Hepatocyte (in vitro differentiated cells): ENCODE results near the gene CCBE1.

Source experiments
- EZH2phosphoT487 ChIP-seq: fragments of 200-600 bp; sonication (generic); IDR thresholded peaks from one replicate; pipeline ENCODE4 v1.6.1; 2018; ENCODE audit warnings: antibody characterized with exemption, mild to moderate bottlenecking, low read depth, moderate library complexity; ENCODE audit not compliant: unreplicated experiment, severe bottlenecking
- TF ChIP-seq, protein P1 (sequence below): fragments of 200-600 bp; sonication (generic); IDR thresholded peaks from 2 replicates; pipeline ENCODE4 v1.5.1; 2016; ENCODE audit warnings: antibody characterized with exemption, mild to moderate bottlenecking; ENCODE audit not compliant: poor library complexity

DNA sequence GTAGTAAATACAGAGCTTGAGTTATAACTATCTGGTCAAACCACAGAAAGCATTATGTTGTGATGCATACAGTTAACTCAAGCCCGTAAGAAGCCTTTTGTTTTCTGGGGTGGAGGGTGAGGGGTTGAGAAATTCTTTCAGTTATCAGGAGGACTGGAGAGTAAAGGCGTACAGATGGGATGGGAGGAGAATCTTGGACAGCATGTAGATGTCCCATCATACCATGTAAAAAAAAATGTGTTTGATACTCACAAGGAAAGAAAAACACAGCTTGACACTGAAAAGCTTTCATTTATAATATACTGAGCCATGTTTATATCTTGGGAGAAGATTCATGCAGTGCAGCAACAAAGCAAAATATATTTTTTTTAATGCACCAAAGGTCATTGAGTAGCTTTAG is 12.4 kb downstream of the CCBE1 start:
- TF ChIP-seq, protein P1, sequence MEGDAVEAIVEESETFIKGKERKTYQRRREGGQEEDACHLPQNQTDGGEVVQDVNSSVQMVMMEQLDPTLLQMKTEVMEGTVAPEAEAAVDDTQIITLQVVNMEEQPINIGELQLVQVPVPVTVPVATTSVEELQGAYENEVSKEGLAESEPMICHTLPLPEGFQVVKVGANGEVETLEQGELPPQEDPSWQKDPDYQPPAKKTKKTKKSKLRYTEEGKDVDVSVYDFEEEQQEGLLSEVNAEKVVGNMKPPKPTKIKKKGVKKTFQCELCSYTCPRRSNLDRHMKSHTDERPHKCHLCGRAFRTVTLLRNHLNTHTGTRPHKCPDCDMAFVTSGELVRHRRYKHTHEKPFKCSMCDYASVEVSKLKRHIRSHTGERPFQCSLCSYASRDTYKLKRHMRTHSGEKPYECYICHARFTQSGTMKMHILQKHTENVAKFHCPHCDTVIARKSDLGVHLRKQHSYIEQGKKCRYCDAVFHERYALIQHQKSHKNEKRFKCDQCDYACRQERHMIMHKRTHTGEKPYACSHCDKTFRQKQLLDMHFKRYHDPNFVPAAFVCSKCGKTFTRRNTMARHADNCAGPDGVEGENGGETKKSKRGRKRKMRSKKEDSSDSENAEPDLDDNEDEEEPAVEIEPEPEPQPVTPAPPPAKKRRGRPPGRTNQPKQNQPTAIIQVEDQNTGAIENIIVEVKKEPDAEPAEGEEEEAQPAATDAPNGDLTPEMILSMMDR = no peak
- TF ChIP-seq EZH2phosphoT487 = no peak
